HUES48 (cell line): ENCODE data around the gene NT5M.
A peak's percentile ranks its signal among the peaks of the same experiment; 100 is the strongest.
"Not testable (repeated sequence)": the region's sequence is repeated elsewhere in the genome, so short reads cannot be mapped to it uniquely, and the experiment has no call there.

Source experiments
- H3K27ac ChIP-seq: one replicate; pipeline ENCODE4 v1.7.0; 2013; ENCODE audit warnings: low read depth, low read length, inconsistent platforms
- H3K27me3 ChIP-seq: 2 replicates; pipeline ENCODE4 v1.6.1; 2013; ENCODE audit warnings: mild to moderate bottlenecking, low read length; ENCODE audit not compliant: control insufficient read depth, insufficient read depth
- H3K36me3 ChIP-seq: 2 replicates; pipeline ENCODE4 v1.6.1; 2013; ENCODE audit warnings: low read length; ENCODE audit not compliant: control insufficient read depth, insufficient read depth
- H3K4me1 ChIP-seq: 2 replicates; pipeline ENCODE4 v1.6.1; 2013; ENCODE audit warnings: mild to moderate bottlenecking, low read length; ENCODE audit not compliant: control insufficient read depth, insufficient read depth
- H3K4me3 ChIP-seq: 2 replicates; pipeline ENCODE4 v1.5.1; 2013; ENCODE audit warnings: mild to moderate bottlenecking, low read depth, low read length
- H3K9ac ChIP-seq: 2 replicates; pipeline ENCODE4 v1.6.1; 2013; ENCODE audit warnings: mild to moderate bottlenecking, low read depth, low read length, moderate library complexity
- H3K9me3 ChIP-seq: 2 replicates; pipeline ENCODE4 v1.6.1; 2013; ENCODE audit warnings: low read length; ENCODE audit not compliant: control insufficient read depth, insufficient read depth

The NT5M gene

DNA sequence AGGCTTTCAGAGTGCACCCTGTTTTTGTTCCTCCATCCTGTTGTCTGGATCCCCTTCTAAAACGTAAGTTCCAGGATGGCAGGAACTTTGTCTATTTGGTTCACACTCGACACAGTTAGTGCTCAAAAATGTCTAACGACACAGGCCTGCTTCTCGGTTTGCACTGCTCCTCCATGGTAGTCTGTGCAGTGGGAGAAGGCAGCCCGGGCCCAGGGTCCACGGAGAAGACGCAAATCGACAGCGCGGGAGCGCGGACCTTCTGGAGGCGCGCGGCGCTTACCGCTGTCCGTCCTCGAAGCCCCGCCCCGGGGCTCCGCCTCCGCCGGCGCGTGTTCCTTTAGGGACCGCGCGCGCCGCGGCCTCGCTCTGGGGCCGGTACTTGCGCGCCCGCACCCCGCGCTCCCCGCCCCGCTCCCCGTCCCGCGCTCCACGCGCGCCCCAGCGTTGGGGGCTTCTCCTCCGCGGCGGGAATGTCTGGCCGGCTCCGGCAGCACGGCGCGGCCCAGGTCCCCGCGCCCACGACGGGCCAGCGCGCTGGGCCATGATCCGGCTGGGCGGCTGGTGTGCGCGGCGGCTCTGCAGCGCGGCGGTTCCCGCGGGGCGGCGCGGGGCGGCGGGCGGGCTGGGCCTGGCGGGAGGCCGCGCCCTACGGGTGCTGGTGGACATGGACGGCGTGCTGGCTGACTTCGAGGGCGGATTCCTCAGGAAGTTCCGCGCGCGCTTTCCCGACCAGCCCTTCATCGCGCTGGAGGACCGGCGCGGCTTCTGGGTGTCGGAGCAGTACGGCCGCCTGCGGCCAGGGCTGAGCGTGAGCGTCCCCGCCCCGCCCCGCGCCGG, at the start of gene NT5M:
Gene NT5M (plus strand): TSS at position 364 of the 837 bp plus-strand sequence. CDS start 178 bp downstream, at position 542.
- no peaks in the 10 kb centered on the region for H3K9me3 ChIP-seq
- no peak within 1 kb of the TSS for H3K27ac ChIP-seq
- no peaks in the 10 kb centered on the region for H3K36me3 ChIP-seq
- H3K9ac ChIP-seq = no peak within 1 kb of the TSS
- H3K4me1 ChIP-seq = peaks cover 4% of the 10 kb centered on the region; the same call in 1 of the 2 replicates
- H3K27me3 ChIP-seq = peaks cover 11% of the 10 kb centered on the region
- H3K4me3 ChIP-seq = peak within 1 kb of the TSS; percentile 70

DNA sequence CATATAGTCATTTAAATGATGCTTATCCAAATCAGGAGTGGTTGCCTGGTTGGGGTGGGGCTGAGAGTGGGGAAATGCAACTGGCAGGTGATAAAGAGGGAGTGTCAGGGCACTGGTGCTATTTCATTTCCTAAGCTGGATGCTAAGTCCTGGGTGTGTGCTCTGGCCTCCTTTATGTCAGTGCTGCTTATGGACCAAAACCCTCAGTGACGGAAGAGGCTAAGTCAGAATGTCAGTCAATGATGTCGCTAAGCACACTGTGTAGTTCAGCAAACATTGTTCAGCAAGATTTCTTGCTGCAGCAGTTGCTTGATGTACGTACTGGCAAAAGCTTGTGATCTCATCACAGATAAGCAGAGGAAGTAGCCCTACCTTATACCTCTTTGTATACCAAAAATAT, 49.8 kb upstream of the NT5M start:
- Histone ChIP-seq H3K27me3 (no peaks in the 10 kb centered on the region), H3K9ac (no peak overlapping the region), H3K27ac (no peak overlapping the region), H3K4me1 (no peaks in the 10 kb centered on the region), H3K36me3 (peaks cover 77% of the 10 kb centered on the region), H3K9me3 (no peaks in the 10 kb centered on the region), H3K4me3 (no peak overlapping the region)

DNA sequence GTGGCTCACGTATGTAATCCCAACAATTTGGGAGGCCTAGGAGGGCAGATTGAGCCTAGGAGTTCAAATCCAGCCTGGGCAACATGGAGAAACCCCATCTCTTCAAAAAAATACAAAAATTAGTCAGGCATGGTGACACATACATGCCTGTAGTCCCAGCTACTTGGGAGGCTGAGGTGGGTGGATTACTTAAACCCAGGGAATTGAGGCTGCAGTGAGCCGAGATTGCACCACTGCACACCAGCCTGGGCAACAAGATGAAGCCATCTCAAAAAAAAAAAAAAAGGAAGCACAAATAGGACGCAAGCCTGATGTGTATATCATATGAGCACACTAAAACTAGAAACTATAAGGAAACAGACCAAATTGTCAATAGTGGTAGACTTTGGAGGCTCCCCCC, 49.1 kb upstream of the NT5M start:
- Histone ChIP-seq H3K9me3 (no peaks in the 10 kb centered on the region), H3K27ac (no peak overlapping the region), H3K27me3 (no peaks in the 10 kb centered on the region), H3K36me3 (peaks cover 77% of the 10 kb centered on the region), H3K9ac (no peak overlapping the region), H3K4me1 (no peaks in the 10 kb centered on the region), H3K4me3 (no peak overlapping the region)

DNA sequence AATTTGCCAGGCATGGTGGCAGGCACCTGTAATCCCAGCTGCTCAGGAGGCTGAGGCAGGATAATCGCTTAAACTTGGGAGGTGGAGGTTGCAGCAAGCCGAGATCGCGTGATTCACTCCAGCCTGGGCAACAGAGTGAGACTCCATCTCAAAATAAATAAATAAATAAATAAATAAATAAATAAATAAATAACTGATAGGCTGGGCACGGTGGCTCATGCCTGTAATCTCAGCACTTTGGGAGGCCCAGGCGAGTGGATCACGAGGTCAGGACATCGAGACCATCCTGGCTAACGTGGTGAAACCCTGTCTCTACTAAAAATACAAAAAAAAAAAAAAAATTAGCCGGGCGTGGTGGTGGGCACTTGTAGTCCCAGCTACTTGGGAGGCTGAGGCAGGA, 47.5 kb upstream of the NT5M start:
- H3K9me3 ChIP-seq, H3K9ac ChIP-seq, H3K4me1 ChIP-seq, H3K4me3 ChIP-seq, H3K27ac ChIP-seq, H3K27me3 ChIP-seq: not testable (repeated sequence)
- peaks cover 82% of the 10 kb centered on the region for H3K36me3 ChIP-seq

DNA sequence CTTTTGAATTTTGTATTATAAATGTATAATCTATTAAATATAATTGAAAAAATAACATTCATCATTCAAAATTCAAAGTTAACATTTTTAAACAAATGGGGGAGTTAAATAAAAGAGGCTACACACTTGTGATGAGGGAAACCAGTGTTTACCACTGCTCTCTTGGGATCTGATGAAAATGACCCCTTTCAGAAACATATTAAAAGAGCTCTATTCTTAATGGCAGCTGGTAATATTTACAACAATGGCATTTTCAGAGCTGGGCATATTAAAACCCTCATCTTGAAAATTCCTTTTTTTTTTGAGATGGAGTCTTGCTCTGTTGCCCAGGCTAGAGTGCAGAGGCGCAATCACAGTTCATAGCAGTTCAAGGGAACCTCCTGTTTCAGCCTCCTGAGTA, 46.9 kb upstream of the NT5M start:
- H3K9me3 ChIP-seq = no peaks in the 10 kb centered on the region
- no peaks in the 10 kb centered on the region for H3K27me3 ChIP-seq
- no peak overlapping the region for H3K4me3 ChIP-seq
- H3K36me3 ChIP-seq = peaks cover 85% of the 10 kb centered on the region
- no peak overlapping the region for H3K27ac ChIP-seq
- H3K9ac ChIP-seq = no peak overlapping the region
- no peaks in the 10 kb centered on the region for H3K4me1 ChIP-seq

DNA sequence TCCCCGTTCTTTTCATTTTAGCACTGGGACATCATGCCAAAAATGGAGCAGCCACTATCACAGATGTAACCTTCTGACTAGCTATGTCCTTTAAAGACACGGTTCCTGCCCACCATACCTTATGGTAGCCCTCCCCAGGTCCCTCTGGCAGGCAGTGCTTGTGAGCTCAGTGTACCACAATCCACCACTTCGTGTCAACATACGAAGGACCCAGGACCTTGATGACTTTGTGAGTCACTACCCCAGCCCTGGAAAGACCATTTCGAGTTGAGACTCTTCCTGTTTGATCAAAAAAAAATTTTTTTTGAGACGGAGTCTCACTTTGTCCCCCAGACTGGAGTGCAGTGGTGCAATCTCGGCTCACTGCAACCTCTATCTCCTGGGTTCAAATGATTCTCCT, 45.2 kb upstream of the NT5M start:
- no peak overlapping the region for H3K27ac ChIP-seq
- H3K4me3 ChIP-seq = no peak overlapping the region
- H3K36me3 ChIP-seq = peaks cover 82% of the 10 kb centered on the region
- H3K4me1 ChIP-seq = no peaks in the 10 kb centered on the region
- H3K9ac ChIP-seq = no peak overlapping the region
- no peaks in the 10 kb centered on the region for H3K27me3 ChIP-seq
- H3K9me3 ChIP-seq = no peaks in the 10 kb centered on the region

DNA sequence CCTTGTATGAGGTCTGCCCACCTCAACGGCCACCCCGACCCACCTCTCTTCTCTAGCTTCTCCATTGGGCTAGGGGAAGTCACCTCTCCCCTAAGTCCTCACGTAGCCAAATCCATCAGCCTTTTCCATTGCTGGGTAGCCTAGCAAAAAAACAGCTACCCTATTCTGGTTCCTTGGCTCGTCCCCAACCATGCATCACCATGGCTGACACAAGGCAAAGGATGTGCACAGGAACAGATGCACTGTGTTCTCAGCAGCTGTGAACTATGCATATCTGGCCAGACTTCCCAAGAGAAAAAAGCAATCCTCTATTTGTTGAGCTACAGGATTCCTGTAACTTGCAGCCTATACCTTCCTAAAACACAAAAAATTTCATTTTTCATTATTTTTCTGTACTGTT, 44.2 kb upstream of the NT5M start:
- Histone ChIP-seq H3K27me3 (no peaks in the 10 kb centered on the region), H3K27ac (no peak overlapping the region), H3K9me3 (no peaks in the 10 kb centered on the region), H3K4me3 (no peak overlapping the region), H3K9ac (no peak overlapping the region), H3K4me1 (no peaks in the 10 kb centered on the region), H3K36me3 (peaks cover 76% of the 10 kb centered on the region)

DNA sequence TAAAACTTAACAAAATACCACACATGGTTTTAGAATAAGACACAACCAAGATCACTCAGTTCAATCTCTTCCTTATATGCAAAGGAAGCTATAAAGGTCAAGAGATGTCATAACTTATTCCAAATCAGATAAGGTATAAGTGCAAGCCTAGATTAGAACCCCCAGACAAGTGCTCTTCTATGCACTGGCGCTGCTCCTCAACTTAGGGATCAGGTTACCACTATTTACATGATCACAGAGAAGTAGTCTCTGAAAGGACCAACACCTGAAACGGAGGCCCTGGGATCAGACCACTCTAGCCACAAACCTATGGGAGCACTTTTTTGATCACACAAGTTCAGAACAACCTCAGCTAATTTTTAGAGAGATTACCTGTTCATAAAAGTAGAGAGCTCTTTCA, 38.7 kb upstream of the NT5M start:
- Histone ChIP-seq H3K9me3 (no peaks in the 10 kb centered on the region), H3K9ac (no peak overlapping the region), H3K4me3 (no peak overlapping the region), H3K27me3 (no peaks in the 10 kb centered on the region), H3K36me3 (peaks cover 76% of the 10 kb centered on the region), H3K4me1 (no peaks in the 10 kb centered on the region), H3K27ac (no peak overlapping the region)

DNA sequence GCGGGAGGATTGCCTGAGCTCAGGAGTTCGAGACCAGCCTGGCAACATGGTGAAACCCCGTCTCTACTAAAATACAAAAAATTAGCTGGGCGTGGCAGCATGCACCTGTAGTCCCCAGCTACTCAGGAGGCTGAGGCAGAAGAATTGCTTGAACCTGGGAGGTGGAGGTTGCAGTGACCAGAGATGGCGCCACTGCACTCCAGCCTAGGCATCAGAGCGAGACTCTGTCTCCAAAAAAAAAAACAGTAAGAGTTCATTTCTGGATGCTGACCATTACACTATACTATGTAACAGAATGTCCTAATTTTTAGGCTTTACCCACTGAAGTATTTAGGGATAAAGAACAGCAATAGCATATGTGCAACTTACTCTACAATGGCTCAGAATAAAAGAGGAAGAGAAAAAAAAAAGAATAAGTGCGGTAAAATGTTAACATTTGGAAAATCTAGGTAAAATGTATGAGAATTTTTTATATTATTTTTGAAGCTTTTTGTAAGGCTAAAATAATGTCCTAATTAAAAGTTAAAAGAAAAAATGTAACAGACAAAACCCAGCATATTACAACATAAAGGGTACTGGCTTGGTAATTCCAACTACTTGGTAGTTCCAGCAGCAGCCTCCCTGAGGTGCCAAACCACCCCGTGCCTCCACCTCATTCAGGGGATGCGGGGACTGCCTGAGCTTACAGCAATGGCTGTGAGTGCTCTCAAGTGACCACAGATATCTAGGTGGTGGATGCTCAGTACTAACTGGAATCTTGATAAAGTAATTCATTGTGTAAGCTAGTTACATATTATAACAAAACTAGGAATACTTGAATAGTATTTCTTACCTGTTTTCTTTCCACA, 33.0 kb upstream of the NT5M start:
- Histone ChIP-seq H3K36me3 (peaks cover 78% of the 10 kb centered on the region), H3K27me3 (no peaks in the 10 kb centered on the region), H3K4me1 (no peaks in the 10 kb centered on the region), H3K9ac (no peak overlapping the region), H3K4me3 (no peak overlapping the region), H3K9me3 (no peaks in the 10 kb centered on the region), H3K27ac (no peak overlapping the region)

DNA sequence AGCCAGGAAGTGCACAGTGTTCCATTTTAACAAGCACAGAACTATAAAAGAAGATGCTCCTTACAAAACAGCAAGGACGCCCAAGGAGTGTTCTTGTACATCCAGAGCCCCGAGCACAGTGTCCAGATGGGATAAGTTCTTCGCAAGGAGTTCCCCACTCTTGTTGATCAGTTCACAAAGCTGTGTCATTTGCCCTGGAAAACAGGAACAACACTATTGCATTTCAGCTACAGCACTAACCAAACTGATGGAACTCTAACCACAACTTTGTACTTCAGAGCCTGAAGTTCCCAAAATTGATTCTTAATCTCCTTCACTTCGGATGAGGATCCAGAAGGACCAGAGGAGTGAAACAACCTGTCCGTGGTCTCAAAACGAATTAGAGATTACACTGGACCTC, 27.2 kb upstream of the NT5M start:
- H3K4me3 ChIP-seq = no peak overlapping the region

DNA sequence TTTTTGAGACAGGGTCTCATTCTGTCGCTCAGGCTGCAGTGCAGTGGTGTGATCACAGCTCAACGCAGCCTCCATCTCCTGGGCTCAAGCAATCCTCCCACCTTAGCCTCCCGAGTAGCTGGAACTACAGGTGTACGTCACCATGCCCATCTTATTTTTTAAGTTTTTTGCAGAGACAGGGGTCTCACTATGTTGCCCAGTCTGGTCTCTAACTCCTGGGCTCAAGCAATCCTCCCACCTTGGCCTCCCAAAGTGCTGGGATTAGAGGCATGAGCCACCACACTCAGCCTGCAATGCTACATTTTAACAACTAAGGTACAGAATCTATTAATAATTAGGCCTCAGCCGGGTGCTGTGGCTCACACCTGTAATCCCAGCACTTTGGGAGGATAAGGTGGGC, 25.7 kb upstream of the NT5M start:
- Histone ChIP-seq H3K4me1 (peaks cover 14% of the 10 kb centered on the region), H3K36me3 (peaks cover 34% of the 10 kb centered on the region)
- H3K4me3 ChIP-seq, H3K9ac ChIP-seq, H3K27ac ChIP-seq, H3K9me3 ChIP-seq, H3K27me3 ChIP-seq: not testable (repeated sequence)

More for the DNA sequence above, 27.2 kb upstream of the NT5M start:
- Histone ChIP-seq H3K36me3 (peaks cover 40% of the 10 kb centered on the region), H3K9ac (no peak overlapping the region), H3K4me1 (peaks cover 8% of the 10 kb centered on the region), H3K27me3 (no peaks in the 10 kb centered on the region), H3K9me3 (no peaks in the 10 kb centered on the region), H3K27ac (no peak overlapping the region)
